GM19467 (cell line): Measurements from ENCODE around the gene TIMM23B.
A peak's percentile ranks its signal among the peaks of the same experiment; 100 is the strongest.
"Not testable (repeated sequence)": the region's sequence is repeated elsewhere in the genome, so short reads cannot be mapped to it uniquely, and the experiment has no call there.

Experiments
- ATAC-seq: cut with Tn5 transposase; IDR thresholded peaks from one replicate; pipeline ENCODE4 v1.9.1; 2021; ENCODE audit warnings: mild to moderate bottlenecking, moderate library complexity; ENCODE audit not compliant: unreplicated experiment

The TIMM23B gene

GRCh38 chr10:49941447-49942338 is at the start of gene TIMM23B, which contains the start of gene PARG:
Gene TIMM23B (plus strand): TSS chr10:49942053. CDS start chr10:49942195, 142 bp downstream.
Gene PARG (minus strand): TSS chr10:49942027. CDS start chr10:49941725, 302 bp downstream.
- ATAC-seq: peak; percentile 62

GRCh38 chr10:49899999-49900398 is 41.9 kb upstream of the TIMM23B start:
- ATAC-seq: not testable (repeated sequence)

- ATAC-seq: not testable (repeated sequence)
Observed at GRCh38 chr10:49900406-49900805, 41.4 kb upstream of the TIMM23B start.

- ATAC-seq: not testable (repeated sequence)
Observed at GRCh38 chr10:49903829-49904228, 38.0 kb upstream of the TIMM23B start.

- not testable (repeated sequence) for ATAC-seq
Observed at GRCh38 chr10:49908290-49909080, 33.4 kb upstream of the TIMM23B start.

- ATAC-seq: not testable (repeated sequence)
Observed at GRCh38 chr10:49910295-49910694, 31.6 kb upstream of the TIMM23B start.

GRCh38 chr10:49916451-49916850 is 25.4 kb upstream of the TIMM23B start:
- not testable (repeated sequence) for ATAC-seq

GRCh38 chr10:49917927-49918326 is 23.9 kb upstream of the TIMM23B start:
- ATAC-seq: not testable (repeated sequence)

GRCh38 chr10:49922041-49922440 is 19.8 kb upstream of the TIMM23B start:
- not testable (repeated sequence) for ATAC-seq

- not testable (repeated sequence) for ATAC-seq
Observed at GRCh38 chr10:49923572-49923971, 18.3 kb upstream of the TIMM23B start.

- not testable (repeated sequence) for ATAC-seq
Observed at GRCh38 chr10:49931276-49931675, 10.6 kb upstream of the TIMM23B start.

- not testable (repeated sequence) for ATAC-seq
Observed at GRCh38 chr10:49931959-49932728, 9.7 kb upstream of the TIMM23B start.

- ATAC-seq: peak; percentile 12
Observed at GRCh38 chr10:49942339-49942705, 469 bp downstream of the TIMM23B start.

- ATAC-seq: not testable (repeated sequence)
Observed at GRCh38 chr10:49943607-49944006, 1.8 kb downstream of the TIMM23B start.

GRCh38 chr10:49948142-49948541 is 6.3 kb downstream of the TIMM23B start:
- ATAC-seq: not testable (repeated sequence)

GRCh38 chr10:49948737-49949136 is 6.9 kb downstream of the TIMM23B start:
- not testable (repeated sequence) for ATAC-seq

- not testable (repeated sequence) for ATAC-seq
Observed at GRCh38 chr10:49952006-49952405, 10.2 kb downstream of the TIMM23B start.

- not testable (repeated sequence) for ATAC-seq
Observed at GRCh38 chr10:49953122-49953521, 11.3 kb downstream of the TIMM23B start.

GRCh38 chr10:49970331-49970857 is 28.5 kb downstream of the TIMM23B start:
- not testable (repeated sequence) for ATAC-seq

- ATAC-seq: not testable (repeated sequence)
Observed at GRCh38 chr10:49971466-49971865, 29.6 kb downstream of the TIMM23B start.
